IPS-NIHi7 (cell line): ENCODE data around the gene TMOD4.
"Not testable (repeated sequence)": the region's sequence is repeated elsewhere in the genome, so short reads cannot be mapped to it uniquely, and the experiment has no call there.

Experiments used
- DNase-seq: peaks from one replicate; pipeline ENCODE4 v3.0.0; 2012; ENCODE audit warnings: mixed read lengths; ENCODE audit errors: extremely low spot score

The TMOD4 gene

GRCh38 chr1:151175863-151176262 lies at the start of gene TMOD4:
Gene TMOD4, minus strand, starts transcription at chr1:151175981. Its CDS starts 1,106 bp downstream, at chr1:151174875.
- peak; percentile 50 for DNase-seq

- no peak for DNase-seq
These were observed 46.3 kb upstream of the TMOD4 start for GRCh38 chr1:151222130-151222529.

GRCh38 chr1:151221616-151222015 lies 45.8 kb upstream of the TMOD4 start:
- no peak for DNase-seq

DNA sequence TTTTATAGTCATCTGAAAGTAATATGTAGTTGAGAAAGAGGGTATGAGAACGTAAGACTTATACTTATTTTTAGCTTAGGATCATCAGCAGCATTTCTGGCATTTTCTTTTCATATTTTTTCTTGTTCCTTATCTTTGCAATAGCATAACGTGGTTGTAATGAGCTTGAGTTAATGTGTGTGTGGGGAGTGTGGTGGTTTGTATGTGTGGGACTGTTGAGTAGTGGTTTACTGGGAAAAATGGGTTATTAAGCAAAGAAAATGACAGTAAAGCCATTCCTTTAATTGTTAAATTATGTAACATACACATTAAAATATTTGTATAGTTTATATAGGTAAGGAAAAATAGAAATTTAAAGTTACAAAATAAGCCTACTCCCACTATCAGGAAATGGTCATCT lies 37.8 kb upstream of the TMOD4 start:
- no peak for DNase-seq

- no peak for DNase-seq
These were observed 36.4 kb upstream of the TMOD4 start for GRCh38 chr1:151211972-151212705.

DNA sequence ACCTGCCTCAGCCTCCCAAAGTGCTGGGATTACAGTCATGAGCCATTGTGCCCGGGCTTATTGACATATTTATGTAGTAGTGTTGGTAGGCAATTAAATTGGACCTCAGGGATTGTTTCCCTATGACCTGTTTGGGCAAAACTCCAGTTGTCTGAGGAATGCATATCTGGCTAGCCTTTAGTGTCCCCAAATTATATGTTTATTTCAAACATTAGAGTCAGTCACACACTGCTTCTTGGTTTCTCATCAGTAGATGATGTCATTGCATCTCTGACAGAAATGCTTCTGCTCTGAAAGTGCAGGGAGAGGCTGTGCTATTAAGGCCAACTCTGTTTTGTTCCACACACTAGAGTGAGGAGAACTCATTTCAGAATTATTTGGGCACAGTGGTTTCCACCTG lies 35.0 kb upstream of the TMOD4 start:
- no peak for DNase-seq

DNA sequence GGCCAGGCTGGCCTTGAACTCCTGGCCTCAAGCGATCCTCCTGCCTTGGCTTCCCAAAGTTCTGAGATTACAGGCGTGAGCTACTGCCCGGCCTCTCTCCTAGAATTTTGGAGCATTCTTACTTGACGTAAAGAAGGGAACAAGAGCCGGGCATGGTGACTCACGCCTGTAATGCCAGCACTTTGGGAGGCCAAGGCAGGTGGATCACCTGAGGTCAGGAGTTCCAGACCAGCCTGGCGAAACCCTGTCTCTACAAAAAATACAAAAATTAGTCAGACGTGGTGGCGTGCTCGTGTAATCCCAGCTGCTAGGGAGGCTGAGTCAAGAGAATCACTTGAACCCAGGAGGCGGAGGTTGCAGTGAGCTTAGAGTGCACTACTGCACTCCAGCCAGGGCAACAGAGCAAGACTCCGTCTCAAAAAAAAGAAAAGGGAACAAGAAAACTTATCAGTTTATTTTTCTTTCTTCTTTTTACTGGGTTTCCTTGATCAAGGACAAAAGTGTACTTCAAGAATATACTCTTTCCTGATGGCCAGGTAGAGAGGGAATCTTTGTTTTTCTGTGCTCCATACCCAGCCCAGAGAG lies 29.7 kb upstream of the TMOD4 start:
- not testable (repeated sequence) for DNase-seq

DNA sequence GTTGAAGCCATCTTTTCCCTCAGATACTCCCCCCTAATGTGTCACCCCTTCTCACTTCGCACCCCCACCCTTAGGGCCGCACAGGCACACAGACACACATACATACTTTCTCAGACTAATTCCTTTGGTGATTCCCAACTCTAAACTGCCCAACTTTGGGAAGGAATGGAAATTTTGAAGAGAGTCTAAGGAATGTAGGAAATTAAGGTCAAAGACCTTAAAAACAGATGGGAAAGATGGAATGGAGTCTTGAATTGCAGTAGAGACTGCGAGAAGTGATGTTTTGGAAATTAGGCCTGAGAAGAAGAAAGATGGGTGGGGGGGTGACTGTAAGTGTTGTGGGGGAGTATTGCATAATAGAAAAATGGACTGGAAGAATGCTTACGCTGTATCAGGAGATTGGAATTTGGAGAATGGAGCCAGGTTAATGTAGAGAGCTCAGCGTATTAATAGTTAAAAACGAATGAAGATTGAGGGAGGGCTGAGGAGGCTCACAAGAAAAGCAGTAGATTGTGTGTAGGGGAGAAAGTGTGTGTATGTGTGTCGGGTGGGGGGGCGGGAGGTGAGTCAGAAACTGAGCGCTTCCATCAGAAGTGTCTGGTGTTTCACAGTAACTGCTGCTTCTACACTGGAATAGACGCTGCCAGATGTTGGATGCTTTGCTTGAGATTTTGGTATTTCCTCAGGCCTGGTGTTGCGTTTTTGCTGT lies 24.2 kb upstream of the TMOD4 start:
- DNase-seq = no peak

GRCh38 chr1:151198254-151199127 lies 22.7 kb upstream of the TMOD4 start, which contains the start of gene PIP5K1A:
Gene PIP5K1A, plus strand, starts transcription at chr1:151198552. Its CDS starts 445 bp downstream, at chr1:151198997.
- peak; percentile 99 for DNase-seq

- no peak for DNase-seq
These were observed 22.1 kb upstream of the TMOD4 start for GRCh38 chr1:151197863-151198253.

DNA sequence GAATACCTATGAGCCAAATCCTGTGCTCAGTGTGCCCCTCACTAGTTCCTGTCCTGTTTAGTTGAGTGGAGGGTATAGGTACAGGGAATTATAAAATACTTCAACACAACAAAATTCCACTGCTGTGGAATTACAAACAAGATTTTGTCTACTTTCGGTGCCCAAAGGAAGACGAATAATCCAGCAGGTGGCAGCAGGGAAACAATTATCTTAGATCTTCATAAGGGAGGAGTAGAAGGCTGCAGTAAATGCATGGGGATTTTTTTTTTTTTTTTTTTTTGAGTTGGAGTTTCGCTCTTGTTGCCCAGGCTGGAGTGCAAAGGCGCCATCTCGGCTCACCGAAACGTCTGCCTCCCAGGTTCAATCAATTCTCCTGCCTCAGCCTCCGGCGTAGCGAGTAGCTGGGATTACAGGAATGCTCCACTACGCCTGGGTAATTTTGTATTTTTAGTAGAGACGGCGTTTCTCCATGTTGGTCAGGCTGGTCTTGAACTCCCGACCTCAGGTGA lies 20.6 kb upstream of the TMOD4 start:
- peak; percentile 32 for DNase-seq

- DNase-seq = not testable (repeated sequence)
These were observed 19.3 kb upstream of the TMOD4 start for GRCh38 chr1:151194894-151195594.

- no peak for DNase-seq
These were observed 18.1 kb upstream of the TMOD4 start for GRCh38 chr1:151193856-151194255.

DNA sequence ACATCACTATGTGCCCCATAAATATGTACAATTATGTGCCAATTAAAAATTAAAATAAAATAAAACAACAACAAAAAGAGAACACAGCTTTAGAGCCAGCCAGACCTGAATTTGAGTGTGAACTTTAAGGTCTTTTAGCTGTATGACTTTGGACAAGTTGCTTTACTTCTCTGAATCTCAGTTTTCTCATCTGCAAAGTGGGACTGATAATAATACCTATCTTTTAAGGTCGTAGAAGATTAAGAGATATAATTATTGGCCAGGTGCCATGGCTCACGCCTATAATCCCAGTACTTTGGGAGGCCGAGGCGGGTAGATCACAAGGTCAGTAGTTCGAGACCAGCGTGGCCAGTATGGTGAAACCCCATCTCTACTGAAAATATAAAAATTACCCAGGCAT lies 17.5 kb upstream of the TMOD4 start:
- DNase-seq = no peak

DNA sequence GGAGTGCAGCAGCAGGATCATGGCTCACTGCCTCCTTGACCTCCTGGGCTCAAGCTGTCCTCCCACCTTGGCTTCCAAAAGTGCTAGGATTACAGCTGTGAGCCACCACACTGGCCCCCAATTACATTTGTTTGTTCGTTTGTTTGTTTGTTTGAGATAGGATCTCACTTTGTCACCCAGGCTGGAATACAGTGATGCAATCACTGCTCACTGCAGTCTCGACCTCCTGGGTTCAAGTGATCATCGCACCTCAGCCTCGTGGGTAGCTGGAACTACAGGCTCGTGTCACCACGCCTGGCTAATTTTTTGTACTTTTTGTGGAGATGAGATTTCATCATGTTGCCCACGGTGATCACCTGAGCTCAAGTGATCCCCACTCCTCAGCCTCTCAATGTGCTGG lies 16.3 kb upstream of the TMOD4 start:
- no peak for DNase-seq

- peak; percentile 95 for DNase-seq
These were observed 14.1 kb upstream of the TMOD4 start, which contains the start of gene VPS72 for GRCh38 chr1:151189637-151190445. Gene VPS72, minus strand, starts transcription at chr1:151190197. Its CDS starts 76 bp downstream, at chr1:151190121.

- DNase-seq = not testable (repeated sequence)
These were observed 12.9 kb upstream of the TMOD4 start for GRCh38 chr1:151188667-151189066.

- DNase-seq = no peak
These were observed 11.4 kb upstream of the TMOD4 start for GRCh38 chr1:151187205-151187604.

- DNase-seq = no peak
These were observed 8.4 kb upstream of the TMOD4 start for GRCh38 chr1:151184211-151184610.

- DNase-seq = no peak
These were observed 799 bp upstream of the TMOD4 start for GRCh38 chr1:151176514-151177045.
